OCI-LY1 (cell line): ENCODE results near the gene TRAK1.
A peak's percentile ranks its signal among the peaks of the same experiment; 100 is the strongest.

ENCODE experiments used
- H2AFZ ChIP-seq: fragments of 200-600 bp; sonication (generic), shearing (Covaris generic); 2 replicates; pipeline ENCODE4 v1.6.0; 2014; ENCODE audit warnings: antibody characterized with exemption, mild to moderate bottlenecking, low read length
- H3F3A ChIP-seq: fragments of 200-600 bp; sonication (generic), shearing (Covaris generic); 2 replicates; pipeline ENCODE4 v1.6.0; 2014; ENCODE audit warnings: mild to moderate bottlenecking, antibody characterized with exemption, low read length, moderate library complexity; ENCODE audit not compliant: insufficient read depth
- H3K27ac ChIP-seq: fragments of 200-600 bp; sonication (generic); 2 replicates; pipeline ENCODE4 v1.5.1; 2014; ENCODE audit warnings: low read length, mixed run types, mild to moderate bottlenecking, low read depth; ENCODE audit not compliant: poor library complexity, severe bottlenecking
- H3K27me3 ChIP-seq: fragments of 200-600 bp; sonication (generic); 2 replicates; pipeline ENCODE4 v1.6.0; 2014; ENCODE audit warnings: antibody characterized with exemption, mild to moderate bottlenecking, low read length, moderate library complexity; ENCODE audit not compliant: insufficient read depth
- H3K36me3 ChIP-seq: fragments of 200-600 bp; sonication (generic); 2 replicates; pipeline ENCODE4 v1.6.1; 2014; ENCODE audit warnings: mild to moderate bottlenecking, antibody characterized with exemption, low read length, moderate library complexity, mixed read lengths; ENCODE audit not compliant: insufficient read depth
- H3K4me1 ChIP-seq: fragments of 200-600 bp; sonication (generic); 2 replicates; pipeline ENCODE4 v1.5.1; 2014; ENCODE audit warnings: mild to moderate bottlenecking, low read length, moderate library complexity; ENCODE audit not compliant: insufficient read depth, severe bottlenecking
- H3K4me2 ChIP-seq: fragments of 200-600 bp; sonication (generic), shearing (Covaris generic); 2 replicates; pipeline ENCODE4 v1.6.1; 2014; ENCODE audit warnings: low read length
- H3K4me3 ChIP-seq: fragments of 200-600 bp; sonication (generic); 2 replicates; pipeline ENCODE4 v1.5.1; 2014; ENCODE audit warnings: low read length, low read depth, mild to moderate bottlenecking, mixed read lengths; ENCODE audit not compliant: poor library complexity, severe bottlenecking
- H3K79me2 ChIP-seq: fragments of 200-600 bp; shearing (Covaris generic); 2 replicates; pipeline ENCODE4 v1.6.1; 2016; ENCODE audit warnings: mixed run types, low read length, mixed read lengths; ENCODE audit not compliant: insufficient read depth
- H3K9ac ChIP-seq: fragments of 200-600 bp; sonication (generic), shearing (Covaris generic); 2 replicates; pipeline ENCODE4 v1.6.1; 2014; ENCODE audit warnings: mild to moderate bottlenecking, low read length, mixed read lengths
- H3K9me2 ChIP-seq: fragments of 200-600 bp; sonication (generic), shearing (Covaris generic); 2 replicates; pipeline ENCODE4 v1.6.1; 2014; ENCODE audit warnings: low read depth, mild to moderate bottlenecking, low read length, mixed read lengths
- H3K9me3 ChIP-seq: fragments of 200-600 bp; shearing (Covaris generic); 2 replicates; pipeline ENCODE4 v1.6.1; 2014; ENCODE audit warnings: low read length, mixed read lengths
- H4K20me1 ChIP-seq: fragments of 200-600 bp; sonication (generic), shearing (Covaris generic); 2 replicates; pipeline ENCODE4 v1.6.0; 2016; ENCODE audit warnings: mild to moderate bottlenecking, low read length; ENCODE audit not compliant: insufficient read depth
- EZH2 ChIP-seq: fragments of 200-600 bp; sonication (generic), shearing (Covaris generic); IDR thresholded peaks from 2 replicates; pipeline ENCODE4 v1.8.0; 2017; ENCODE audit warnings: borderline replicate concordance, mixed run types, mild to moderate bottlenecking, antibody characterized with exemption, low read length, moderate library complexity, mixed read lengths
- TF ChIP-seq, protein P1 (sequence below): fragments of 200-600 bp; sonication (generic), shearing (Covaris generic); IDR thresholded peaks from 2 replicates; pipeline ENCODE4 v1.5.1; 2017; ENCODE audit warnings: mild to moderate bottlenecking, antibody characterized with exemption, low read length, moderate library complexity, mixed read lengths

Gene TRAK1

GRCh38 chr3:42176242-42177034 lies 85.3 kb downstream of the TRAK1 start:
- Histone ChIP-seq H3K9ac (peak overlapping the region; percentile 65), H3K4me3 (no peak overlapping the region), H3K9me2 (no peaks in the 10 kb centered on the region), H3K36me3 (peaks cover 39% of the 10 kb centered on the region; the same call in 1 of the 2 replicates), H4K20me1 (no peaks in the 10 kb centered on the region), H3K9me3 (no peaks in the 10 kb centered on the region), H2AFZ (no peak overlapping the region), H3K79me2 (peaks cover 18% of the 10 kb centered on the region), H3K27ac (peak overlapping the region; percentile 93), H3F3A (no peaks in the 10 kb centered on the region), H3K27me3 (no peaks in the 10 kb centered on the region), H3K4me2 (peak overlapping the region; percentile 63), H3K4me1 (peaks cover 54% of the 10 kb centered on the region)
- TF ChIP-seq, protein P1, sequence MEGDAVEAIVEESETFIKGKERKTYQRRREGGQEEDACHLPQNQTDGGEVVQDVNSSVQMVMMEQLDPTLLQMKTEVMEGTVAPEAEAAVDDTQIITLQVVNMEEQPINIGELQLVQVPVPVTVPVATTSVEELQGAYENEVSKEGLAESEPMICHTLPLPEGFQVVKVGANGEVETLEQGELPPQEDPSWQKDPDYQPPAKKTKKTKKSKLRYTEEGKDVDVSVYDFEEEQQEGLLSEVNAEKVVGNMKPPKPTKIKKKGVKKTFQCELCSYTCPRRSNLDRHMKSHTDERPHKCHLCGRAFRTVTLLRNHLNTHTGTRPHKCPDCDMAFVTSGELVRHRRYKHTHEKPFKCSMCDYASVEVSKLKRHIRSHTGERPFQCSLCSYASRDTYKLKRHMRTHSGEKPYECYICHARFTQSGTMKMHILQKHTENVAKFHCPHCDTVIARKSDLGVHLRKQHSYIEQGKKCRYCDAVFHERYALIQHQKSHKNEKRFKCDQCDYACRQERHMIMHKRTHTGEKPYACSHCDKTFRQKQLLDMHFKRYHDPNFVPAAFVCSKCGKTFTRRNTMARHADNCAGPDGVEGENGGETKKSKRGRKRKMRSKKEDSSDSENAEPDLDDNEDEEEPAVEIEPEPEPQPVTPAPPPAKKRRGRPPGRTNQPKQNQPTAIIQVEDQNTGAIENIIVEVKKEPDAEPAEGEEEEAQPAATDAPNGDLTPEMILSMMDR, result no peak
- TF ChIP-seq EZH2, result no peak

GRCh38 chr3:42177068-42177800 lies 86.1 kb downstream of the TRAK1 start:
- H3K9me3 ChIP-seq, result no peaks in the 10 kb centered on the region
- no peaks in the 10 kb centered on the region for H3K9me2 ChIP-seq
- H3K36me3 ChIP-seq, result peaks cover 39% of the 10 kb centered on the region; the same call in 1 of the 2 replicates
- H2AFZ ChIP-seq, result no peak overlapping the region
- H4K20me1 ChIP-seq, result no peaks in the 10 kb centered on the region
- H3F3A ChIP-seq, result no peaks in the 10 kb centered on the region
- no peak overlapping the region for H3K9ac ChIP-seq
- H3K4me3 ChIP-seq, result no peak overlapping the region
- H3K27ac ChIP-seq, result peak overlapping the region; percentile 93
- no peak overlapping the region for H3K4me2 ChIP-seq
- peaks cover 18% of the 10 kb centered on the region for H3K79me2 ChIP-seq
- H3K27me3 ChIP-seq, result no peaks in the 10 kb centered on the region
- H3K4me1 ChIP-seq, result peaks cover 46% of the 10 kb centered on the region
- TF ChIP-seq EZH2, result no peak
- TF ChIP-seq, protein P1, result no peak

DNA sequence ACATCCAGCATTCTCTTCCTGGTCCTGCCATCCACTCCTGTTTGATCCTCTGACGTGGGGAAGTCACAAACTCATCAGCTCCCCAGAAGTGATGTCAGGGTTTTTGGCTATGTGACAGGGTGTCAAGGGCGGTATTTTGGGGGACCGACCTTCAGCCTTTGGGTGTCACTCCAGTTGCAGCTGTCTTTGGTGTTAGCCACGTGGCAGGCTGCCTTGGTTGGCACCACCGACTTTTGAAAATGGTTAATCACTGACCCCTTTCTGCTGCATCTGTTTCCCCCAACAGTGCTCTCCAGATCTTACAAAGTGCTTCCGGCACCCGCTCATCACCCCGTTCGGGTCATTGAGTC lies 86.6 kb downstream of the TRAK1 start:
- peaks cover 41% of the 10 kb centered on the region for H3K4me1 ChIP-seq
- H3K4me3 ChIP-seq, result no peak overlapping the region
- H2AFZ ChIP-seq, result no peak overlapping the region
- H3K9me2 ChIP-seq, result no peaks in the 10 kb centered on the region
- peaks cover 18% of the 10 kb centered on the region for H3K79me2 ChIP-seq
- H3F3A ChIP-seq, result no peaks in the 10 kb centered on the region
- H3K27ac ChIP-seq, result no peak overlapping the region
- H3K36me3 ChIP-seq, result peaks cover 39% of the 10 kb centered on the region; the same call in 1 of the 2 replicates
- TF ChIP-seq EZH2, result no peak
- TF ChIP-seq, protein P1, result no peak
- H3K9me3 ChIP-seq, result no peaks in the 10 kb centered on the region
- H4K20me1 ChIP-seq, result no peaks in the 10 kb centered on the region
- no peaks in the 10 kb centered on the region for H3K27me3 ChIP-seq
- no peak overlapping the region for H3K9ac ChIP-seq
- no peak overlapping the region for H3K4me2 ChIP-seq
